GM10266 (cell line): ENCODE results near the gene AMBRA1.

Experiments
- DNase-seq: peaks from one replicate; pipeline ENCODE4 v3.0.0; 2012; ENCODE audit errors: extremely low spot score
- CTCF ChIP-seq: IDR thresholded peaks from 2 replicates; pipeline ENCODE4 v1.5.1; 2012; ENCODE audit warnings: mild to moderate bottlenecking, low read depth; ENCODE audit not compliant: control insufficient read depth, insufficient read depth; ENCODE audit errors: missing control alignments

The AMBRA1 gene

DNA sequence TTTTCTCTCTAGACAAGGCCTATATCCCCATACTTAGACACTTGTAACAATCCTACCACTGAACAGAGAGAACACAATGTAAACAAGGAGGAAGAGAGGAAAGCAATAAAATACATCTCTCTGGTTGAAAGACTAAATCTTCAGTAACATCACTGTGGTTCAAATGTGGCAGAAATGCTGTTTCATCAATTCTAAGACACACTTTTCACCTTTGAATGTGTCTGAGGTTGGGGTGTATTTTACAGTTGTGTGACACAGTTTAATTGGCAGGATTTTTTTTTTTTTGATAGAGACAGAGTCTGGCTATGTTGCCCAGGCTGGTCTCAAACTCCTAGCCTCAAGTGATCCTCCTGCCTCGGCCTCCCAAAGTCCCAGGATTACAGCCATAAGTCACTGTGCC lies 79.5 kb downstream of the AMBRA1 start:
- no peak for DNase-seq
- TF ChIP-seq CTCF, result no peak

DNA sequence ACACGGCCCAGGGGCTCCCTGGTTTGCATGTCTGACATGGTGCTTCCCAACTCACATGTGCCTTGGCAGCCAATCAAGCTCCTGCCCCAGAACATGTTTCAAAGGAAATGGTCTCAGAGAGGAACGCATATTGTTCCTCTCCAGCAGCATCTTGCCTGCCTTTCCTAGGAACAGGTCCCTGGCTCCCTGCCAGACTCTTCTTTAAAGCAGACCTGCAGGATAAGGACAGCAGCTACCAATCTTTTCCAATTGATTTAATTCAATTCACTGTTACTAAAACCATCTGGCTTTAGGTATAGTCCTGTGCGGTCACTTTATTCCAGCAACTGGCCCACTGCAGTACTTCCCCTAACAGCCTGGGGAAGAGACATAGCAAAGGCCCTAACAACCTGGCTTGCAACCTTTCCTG lies 79.9 kb downstream of the AMBRA1 start:
- TF ChIP-seq CTCF, result no peak
- no peak for DNase-seq

- DNase-seq, result no peak
- no peak for TF ChIP-seq CTCF
Measured at GRCh38 chr11:46512261-46512881, 81.5 kb downstream of the AMBRA1 start.

GRCh38 chr11:46511342-46511741 lies 82.5 kb downstream of the AMBRA1 start:
- no peak for TF ChIP-seq CTCF
- DNase-seq, result no peak

GRCh38 chr11:46508360-46508759 lies 85.5 kb downstream of the AMBRA1 start:
- no peak for DNase-seq
- no peak for TF ChIP-seq CTCF

DNA sequence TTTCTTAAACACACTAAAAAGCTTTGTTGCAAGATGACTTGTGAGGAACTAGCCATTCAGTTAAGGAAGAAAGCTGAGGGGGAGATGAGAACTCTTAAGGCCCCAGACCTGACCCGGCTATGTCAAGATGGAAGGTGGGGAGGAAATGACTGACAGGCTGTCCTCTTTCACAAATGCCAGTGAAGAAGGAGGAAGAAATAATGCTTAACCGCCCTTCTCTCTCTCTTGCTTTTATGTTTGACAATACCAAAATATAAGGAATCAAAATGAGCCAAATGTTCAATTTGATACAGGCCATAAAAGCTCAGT lies 87.4 kb downstream of the AMBRA1 start:
- no peak for TF ChIP-seq CTCF
- no peak for DNase-seq

DNA sequence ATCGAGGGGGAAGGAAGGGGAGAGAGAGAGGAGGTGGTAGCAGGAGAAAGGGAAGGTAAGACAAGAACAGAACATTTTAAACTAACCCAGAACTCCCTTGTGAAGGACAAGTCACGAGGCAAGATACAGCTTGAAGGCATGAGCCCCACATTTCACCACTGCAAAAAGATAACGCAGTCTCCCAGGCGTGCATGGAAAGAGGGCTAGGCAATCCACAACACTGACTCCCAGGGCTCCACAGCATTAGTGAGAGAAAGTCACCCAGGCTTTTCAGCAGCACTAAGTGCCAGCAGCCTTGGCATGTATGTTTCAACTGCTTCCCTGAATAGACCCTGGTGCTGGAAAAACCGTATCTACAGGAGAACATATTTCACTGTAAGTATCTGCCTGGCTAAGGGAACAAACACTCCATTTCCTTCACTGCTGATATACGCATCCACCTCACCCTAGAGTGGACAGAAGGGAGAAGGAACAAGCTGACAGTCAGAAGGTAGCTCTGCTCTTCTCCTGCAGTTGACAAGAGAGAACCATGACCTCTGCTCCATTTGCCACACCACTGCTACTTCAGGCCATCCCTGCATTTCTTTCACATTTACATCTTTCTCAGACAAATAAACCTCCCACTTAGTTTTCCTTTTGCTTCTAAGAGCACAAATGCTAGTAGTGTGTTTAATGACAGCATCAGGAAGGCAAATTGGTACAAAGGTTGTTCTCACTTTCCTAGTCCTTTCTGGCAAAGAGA lies 87.9 kb downstream of the AMBRA1 start:
- no peak for TF ChIP-seq CTCF
- DNase-seq, result no peak
